Measurements from ENCODE around the gene NDUFS6.

The NDUFS6 gene

DNA sequence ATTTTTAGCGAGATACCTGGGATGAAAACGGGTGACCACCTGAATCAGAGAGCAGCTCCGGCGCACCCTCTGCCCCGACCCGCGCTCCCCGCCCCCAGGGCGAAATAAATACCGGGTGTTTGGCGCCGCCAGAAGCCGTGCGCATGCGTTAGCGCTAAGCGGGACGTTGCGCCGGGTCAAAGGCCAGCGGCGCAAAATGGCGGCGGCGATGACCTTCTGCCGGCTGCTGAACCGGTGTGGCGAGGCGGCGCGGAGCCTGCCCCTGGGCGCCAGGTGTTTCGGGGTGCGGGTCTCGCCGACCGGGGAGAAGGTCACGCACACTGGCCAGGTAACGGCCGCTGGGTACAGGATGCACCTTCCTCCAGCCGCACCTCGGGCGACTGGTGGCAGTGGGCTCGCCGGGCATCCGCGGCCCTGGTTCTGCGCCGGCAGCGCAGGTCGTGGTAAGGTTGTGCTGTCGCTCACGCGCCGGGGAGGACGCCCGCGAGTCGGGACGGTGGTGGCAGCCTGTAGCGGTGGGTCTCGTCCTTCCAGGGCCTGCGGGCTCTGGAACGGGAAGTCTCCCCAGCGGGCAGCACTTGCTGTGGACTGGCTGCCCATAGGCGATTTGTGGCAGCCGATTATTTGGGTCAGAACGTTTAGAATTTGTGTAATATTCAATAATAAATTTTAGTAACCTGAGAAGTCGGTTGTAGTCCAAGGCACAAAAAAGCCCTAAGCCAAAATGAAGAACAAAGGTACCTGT is at the start of gene NDUFS6:
NDUFS6 (plus strand) TSS at position 186 of the 745 bp plus-strand sequence; CDS start at position 197, 11 bp downstream.
- peak; percentile 95 for DNase-seq

DNA sequence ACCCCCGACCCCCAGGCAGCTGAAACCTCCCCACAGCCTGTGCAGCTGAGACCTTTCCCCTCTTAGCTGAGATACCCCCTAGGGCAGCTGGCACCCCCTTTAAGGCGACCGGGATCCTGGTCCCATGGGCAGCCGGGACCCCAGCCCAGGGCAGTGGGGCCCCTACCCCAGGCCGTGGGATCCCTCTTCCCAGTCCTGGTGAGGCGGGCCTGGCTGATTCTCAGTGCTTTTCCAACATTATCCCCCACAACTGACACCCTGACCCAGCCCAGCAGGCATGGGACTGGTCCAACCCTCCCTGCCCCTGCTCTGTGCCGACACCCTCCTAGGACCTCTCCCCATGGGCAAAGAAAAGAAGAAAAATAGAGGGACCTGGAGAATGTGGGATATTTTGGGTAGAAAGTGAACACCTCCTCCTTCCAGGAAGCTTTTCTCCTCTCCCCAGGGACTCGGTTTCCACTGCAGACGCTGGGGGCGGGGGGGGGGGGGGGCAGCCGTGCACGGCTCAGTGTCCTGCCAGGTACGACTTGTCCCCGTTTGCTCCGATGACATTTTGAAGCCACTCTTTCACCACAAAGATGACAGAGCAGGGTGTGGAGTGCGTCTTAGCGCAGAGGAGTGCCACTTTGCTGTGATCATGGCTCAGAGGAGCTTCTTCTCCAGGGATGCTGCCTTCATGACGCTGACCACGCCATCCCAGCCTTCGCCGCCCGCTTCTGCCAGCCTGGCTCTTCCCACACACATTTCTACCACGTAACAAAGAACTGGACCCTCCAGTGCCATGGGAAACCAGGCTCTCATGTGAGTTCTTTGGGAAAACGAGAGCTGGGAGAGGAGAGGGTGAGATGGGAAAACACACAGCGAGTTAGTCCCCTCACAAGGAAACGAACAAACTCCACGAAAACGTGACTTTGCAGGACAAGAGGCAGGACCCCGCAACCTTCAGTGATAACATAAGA is 49.1 kb upstream of the NDUFS6 start:
- DNase-seq: no peak

DNA sequence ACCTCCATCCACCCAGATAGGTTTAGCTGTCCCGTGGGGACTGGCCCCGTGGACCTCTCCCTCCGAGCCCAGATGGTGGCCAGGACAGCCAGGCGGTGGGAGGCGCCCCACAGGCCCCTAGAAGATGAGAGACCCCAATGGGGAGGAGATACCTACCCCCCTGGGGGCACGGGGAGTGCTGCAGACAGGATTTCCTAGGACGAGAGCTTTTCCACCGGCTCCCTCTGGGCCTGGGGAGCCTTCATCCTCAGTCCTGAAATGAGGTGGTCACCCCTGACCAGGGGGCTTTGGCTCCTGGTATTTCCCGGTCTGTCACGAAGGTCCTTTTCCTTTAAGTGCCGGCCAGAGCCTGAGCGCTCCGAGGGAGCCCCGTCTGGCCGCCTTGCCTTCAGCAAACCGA is 48.3 kb upstream of the NDUFS6 start:
- no peak for DNase-seq

DNA sequence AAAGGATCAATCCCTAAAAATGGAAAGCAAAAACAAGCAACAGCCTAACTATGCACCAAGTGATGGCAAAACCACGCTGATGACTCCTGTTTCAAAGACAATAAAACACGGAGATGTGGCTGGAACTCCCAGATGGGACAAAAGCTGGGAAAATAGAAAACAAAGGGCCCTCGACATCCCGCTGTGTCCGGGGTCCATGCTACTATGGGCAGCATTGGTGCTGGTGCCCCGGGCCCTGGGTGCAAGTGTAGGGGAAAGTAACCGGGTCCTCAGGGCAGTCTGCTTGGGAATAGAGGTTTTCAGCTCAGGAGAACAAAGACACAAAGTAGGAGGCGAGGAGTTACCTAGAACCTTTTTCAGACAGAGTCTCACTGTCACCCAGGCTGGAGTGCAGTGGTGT is 47.7 kb upstream of the NDUFS6 start:
- DNase-seq: no peak

DNA sequence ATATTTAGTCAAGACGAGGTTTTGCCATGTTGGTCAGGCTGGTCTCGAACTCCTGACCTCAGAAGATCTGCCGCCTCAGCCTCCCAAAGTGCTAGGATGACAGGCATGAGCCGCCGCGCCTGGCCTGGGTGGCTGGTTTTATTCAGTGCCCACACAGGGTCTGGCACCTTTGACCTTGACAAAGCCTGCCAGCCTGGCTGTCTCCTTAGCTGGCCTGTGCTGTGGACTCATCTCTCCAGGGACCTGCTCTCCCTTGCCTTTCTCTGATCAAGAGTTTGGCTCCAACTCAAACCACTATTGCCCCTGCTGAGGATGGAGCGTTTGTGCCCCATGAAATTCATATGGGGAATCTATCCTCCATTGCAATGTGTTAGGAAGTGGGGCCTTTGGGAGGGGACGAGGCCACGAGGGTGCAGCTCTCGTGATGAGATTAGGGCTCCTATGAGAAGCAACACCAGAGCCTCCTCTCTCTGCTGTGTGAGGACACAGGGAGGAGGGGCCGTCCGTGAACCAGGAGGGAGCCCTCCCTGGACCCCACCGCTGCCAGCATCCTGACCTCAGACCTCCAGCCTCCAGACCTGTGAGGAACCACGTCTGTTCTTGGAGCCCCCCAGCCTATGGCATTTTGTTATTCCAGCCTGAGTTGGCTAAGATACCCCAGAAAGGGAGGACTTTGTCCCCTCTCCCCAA is 46.5 kb upstream of the NDUFS6 start:
- no peak for DNase-seq

DNA sequence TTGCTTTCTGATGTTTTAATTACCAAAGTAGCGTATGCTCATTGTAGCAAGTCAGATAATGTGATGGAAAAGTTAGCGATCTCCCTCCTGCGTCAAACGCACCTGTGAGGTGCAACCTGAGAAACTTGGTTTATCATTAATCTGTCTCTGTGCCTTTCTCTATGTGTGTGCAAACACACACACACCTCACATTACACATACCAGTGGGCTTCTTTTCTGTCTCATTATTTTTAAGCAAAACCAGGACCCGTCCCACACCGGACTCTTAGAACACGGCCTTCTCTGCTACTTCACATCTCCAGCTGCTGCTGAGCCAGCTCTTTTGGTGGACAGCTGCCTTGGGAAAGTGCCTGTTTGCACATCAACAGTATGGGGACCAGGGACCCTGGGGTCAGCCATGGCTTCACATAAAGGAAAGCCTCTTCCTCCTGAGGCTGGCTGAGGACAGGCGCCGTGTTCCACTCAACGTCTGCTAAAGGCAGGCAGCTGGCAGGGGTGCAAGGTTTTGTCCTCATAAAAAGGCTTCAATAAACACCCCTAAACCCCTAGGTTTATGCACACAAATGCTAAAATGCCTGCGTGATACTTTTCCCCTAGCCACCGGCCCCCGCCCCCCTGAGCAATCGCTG is 45.8 kb upstream of the NDUFS6 start:
- DNase-seq: no peak

DNA sequence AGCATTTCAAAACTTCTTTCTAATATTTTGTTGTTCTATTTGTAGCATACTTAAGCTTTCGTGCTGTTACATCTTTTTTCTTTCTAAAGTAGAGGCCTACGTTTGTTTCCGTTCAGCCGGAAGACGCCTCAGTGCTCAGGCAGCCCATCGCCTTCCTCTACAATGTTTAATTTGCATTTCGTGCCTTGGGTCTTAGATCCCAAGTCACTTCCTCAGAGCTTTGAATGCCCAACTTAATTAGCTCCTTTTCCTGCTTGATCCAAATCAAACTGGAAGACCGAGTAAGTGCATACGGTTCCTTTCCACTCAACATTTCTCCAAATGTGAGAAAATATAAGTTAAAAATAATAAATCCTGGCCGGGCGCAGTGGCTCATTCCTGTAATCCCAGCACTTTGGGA is 44.7 kb upstream of the NDUFS6 start:
- DNase-seq: no peak

DNA sequence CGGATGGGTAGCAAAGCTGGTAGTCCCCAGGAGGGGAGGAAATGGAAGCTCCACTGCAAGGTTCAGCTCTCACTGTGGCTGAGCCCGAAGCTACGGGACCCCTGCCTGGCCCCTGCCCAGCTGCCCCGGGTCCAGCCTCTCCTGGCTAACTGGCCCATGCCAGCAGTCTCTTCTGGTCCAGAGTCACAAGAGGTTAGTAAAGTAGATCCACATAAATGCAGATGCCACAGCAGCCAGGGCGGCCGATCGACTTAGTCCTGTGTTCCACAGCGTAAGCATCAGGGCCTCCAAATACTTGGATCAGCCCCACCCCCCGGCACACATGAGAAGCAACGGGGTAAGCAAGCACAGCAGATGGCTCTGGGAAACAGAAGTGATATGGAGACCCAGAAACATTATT is 43.7 kb upstream of the NDUFS6 start:
- no peak for DNase-seq

DNA sequence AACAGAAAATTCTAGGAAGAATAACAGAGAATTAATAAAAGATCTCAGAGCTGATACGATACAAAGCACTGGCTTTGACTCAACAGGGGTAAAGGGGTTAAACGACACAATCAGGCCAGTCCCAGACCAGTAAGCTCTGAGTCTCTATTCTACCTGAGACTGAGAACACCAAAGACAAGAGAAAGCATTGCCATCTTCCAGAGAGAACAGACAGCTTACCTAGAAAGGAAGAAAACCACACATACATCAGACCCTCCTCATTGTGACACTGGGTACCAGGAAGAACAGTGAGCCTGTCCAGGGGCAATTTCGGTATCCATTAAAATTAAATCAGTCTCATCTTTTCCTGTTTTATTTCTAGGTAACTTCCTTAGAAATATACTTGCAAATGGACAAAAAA is 42.6 kb upstream of the NDUFS6 start:
- no peak for DNase-seq

DNA sequence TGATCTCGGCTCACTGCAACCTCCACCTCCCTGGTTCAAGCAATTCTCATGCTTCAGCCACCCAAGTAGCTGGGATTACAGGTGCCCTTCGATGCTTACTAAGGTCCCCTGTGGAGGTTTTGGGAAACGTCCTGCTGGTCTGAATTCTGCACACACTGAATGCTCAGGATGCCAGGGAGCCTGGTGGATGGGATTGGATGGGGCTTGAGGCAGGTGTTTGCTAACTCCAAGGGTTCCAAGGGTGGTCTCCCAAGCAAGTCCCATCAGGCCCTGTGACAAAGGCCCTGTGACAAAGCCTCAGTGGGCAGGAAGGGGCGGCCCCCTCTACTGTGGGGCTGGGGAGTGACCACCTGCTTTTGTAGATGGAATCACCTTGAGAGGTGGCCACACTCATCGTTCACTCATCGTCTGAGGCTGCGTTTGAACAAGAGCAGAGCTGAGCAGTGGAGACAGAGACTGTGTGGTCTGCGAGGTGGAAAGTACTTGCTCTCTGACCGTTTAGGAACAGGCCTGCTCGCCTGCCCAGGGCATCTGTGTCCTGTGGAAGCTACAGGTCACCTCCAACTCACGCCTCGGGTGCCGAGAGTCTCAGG is 41.7 kb upstream of the NDUFS6 start:
- no peak for DNase-seq

DNA sequence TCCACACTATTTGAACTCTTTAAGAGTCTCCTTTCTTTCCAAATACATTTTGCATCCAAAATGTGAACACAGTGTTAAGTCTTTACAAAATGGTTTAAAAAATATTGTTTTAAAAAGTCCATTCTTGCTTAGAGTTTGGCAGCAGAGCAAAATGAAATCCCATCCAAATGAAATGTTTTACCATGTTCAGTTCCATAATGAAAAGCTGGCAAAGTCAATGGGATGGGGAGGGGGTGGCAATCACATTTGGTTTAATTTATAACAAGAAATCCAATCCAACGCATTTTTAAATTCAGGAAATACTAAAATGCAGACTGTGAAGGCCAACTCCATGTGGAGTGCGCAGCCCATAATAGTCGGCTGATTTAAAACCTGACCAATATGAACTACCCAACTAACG is 41.0 kb upstream of the NDUFS6 start:
- no peak for DNase-seq

DNA sequence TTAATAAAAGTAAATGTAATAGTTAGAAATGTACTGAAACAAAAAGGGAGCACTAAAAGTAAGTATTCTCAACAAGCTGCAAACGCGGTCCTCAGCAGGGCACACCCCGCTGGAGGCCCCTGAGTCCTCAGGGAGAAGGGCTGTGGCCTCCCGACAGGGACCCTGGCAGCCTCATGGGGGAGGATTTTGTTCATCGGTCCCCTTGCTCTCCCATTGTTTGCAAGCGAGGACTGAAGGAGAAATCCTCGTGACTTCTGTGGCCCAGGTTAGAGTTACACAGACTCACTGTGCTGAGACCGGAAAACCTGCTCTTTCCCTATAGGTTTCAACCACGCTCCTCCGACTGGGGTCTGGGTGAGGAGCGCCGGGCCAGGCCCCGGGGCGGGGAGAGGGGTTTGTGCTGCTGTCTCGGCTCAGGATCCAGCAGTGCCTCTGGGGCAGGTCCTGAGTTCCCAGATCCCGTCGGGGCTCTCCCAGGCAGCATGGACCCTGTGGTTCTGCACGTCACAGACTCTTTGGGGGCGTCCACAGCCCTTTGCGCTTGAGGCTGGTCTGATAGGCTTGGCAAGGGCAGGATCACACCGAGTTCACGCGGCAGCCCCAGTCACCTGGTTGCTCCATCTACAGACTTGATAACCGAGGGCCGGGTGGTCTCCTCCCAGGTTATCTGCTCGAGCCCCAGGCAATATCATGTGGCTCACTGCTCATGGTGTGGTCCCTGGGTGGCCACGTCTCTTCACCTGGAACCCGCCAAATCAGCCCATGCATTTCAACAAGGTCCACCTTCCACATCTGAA is 40.4 kb upstream of the NDUFS6 start:
- no peak for DNase-seq

DNA sequence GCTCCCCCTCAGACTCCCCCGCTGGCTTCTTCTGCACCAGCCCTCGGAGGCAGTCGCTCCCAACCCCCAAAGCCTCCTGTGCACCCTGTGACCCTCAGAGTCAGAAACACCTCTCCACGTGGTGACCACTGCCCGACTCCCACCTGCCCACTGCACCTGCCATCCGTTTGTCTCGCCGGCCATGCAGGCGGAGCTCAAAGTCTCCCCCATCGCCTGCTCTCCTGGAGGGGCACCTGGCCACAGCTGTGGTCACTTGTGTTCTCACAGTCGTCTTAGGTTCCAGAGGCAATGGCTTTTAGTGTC is 39.8 kb upstream of the NDUFS6 start:
- DNase-seq: no peak

DNA sequence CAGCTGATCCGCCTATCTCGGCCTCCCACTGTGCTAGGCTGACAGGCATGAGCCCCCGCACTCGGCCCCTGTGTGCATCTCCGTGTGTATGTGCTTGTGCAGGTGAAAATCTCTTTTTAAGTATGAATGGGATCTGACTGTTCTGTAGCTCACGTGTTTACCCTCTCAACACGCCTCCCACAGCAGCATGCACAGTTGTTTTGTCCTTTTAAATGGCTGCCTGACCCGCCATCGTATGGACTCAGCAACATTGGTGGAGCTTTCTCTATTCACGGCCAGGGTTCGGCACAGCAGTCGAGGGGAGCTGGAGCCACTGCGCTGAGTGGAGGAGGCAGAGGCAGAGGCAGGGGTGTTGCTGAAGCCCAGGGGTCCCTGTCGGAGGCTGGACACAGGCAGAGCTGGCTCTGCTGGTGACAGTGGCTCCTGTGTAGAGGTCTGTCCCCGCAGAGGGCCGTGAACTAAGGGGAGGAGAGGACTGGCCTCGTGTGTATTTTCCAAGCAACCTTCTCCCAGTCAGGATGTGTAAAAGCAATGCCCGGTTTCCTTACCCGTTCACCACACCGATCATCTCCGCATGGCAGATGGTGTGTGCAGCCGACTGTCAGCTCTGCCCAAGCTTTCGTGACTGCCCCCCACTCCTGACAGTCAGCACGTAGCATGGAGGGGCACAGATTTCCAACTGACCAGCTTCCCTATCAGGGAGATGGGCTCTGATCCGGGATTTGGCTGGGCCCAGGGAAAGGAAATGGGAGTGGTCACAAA is 38.9 kb upstream of the NDUFS6 start:
- no peak for DNase-seq

DNA sequence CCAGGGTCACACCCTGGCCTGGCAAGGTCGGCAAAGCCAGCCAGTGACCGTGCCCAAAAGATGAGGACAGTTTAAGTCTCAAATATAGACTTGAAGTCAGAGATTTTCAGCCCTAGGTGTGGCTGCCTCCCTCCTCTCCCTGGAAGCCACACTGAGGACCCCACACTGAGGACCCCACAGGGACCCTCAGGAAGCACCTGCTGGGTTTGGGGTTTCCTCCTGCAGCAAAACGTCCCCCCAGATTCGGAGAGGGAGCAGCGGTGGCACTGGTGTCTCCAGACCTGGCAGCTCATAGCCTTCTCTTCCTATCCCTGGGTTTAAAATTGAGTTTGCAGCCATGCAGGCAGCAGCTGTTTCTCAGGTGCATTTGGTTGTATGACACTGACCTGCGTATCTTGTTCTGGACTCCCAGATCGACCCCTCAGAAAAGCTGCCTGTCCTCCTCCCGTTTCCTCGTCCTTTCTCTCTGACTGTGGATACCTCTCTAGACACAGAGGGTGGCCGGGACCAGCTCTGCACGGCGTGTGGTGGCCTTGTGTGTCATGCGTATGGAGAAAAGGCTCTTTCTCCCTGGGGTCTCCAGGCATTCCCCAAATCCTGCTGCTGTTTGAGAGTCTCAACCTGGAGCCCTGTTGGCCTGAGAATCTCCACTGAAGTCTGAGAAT is 38.2 kb upstream of the NDUFS6 start:
- DNase-seq: no peak

DNA sequence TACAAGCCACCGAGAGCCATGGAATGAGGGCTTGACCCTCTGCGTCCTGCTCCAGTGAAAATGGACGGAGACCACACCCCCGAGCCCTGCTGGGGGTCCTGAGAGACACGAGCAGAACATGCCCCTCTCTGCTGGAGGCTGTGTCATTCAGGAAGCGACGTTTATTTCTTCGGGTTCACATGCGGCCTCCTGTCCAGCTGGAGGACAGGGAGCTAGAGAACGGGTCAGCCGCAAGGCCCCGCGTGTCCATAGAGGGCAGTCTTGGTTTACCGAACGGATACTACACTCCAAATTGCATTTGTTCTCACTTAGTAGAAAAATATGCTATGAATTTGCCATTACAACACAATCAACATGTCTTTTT is 37.7 kb upstream of the NDUFS6 start:
- peak; percentile 58 for DNase-seq

DNA sequence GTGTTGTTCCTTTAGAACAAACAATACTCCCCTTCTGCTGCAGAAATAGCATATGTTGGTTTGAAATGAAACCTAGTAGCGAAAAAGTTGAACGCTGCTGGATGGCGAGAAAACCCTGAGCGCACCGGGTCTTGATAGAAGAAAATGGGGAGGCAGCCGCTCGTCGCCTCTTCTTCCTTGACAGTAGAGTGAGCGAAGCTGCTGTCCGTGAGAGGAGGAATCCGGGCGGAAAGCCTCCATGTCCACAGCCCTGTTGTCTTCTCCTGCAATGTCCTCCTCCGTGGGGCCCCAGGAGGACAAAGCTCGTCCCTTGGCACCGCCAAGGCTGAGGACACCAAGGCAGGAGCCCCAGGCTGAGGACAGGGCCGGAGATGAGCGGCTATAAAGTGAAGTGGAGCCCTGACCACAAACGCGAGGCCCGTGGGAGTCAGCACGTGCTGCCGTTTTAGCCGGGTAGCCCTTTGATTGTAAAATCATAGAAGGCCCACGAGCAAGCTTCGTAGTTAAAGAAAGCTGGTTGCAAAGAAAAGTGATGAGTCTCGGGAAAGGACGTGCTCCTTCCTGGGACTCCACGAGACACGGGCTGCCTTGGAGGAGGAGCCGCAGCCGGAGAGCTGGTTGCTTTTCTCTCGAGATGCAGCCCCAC is 37.1 kb upstream of the NDUFS6 start:
- DNase-seq: no peak

DNA sequence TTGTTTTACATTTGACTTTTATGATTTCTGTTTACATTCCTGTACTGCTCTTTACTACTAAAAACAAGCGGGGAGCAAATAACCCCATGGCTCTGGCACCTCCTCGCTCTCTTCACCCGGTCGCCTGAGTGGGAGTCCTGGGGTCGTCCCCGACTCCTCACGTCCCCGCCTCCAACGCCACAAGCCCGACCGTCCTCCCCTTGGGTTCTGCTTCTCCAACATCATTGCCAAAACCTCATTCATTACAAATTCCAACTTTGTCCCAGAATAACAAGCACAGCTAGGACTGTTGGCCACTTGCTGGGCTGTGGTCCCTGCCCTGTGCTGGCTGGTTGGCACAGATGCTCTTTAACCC is 36.6 kb upstream of the NDUFS6 start:
- no peak for DNase-seq

DNA sequence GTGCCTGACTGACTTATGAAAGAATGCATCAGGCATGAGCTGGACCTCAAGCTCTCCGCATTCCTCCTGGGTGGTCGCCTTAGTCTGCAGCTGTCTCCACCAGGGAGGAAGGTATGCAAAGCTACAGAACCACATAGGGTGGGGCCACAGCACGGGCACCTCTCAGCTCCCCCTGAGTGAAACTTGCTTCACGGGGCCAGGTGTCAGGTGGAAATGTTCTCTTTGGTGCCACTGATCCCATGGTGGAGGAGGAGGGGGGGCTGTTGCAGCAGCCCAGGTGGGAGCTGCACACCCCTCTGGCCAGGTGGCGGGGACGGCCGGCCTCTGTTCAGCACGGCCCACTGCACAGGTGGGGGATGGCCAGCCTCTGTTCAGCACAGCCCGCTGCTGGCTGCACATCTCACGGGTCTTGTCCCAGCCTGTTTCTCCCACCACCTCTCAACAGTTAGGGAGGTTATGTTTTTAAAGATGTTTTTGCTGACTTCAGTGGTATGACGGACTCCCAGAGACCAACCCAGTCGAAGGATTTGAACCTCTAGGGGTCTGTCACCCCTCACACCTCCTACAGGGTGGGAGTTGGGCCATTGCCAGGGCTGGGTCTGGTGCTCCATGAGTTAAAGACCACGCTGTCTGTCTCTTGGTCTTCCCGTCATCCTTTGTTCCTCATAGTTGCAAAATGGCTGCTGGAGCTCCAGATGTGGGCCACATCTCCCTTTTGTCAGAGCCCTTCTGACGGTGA is 35.9 kb upstream of the NDUFS6 start:
- peak; percentile 66 for DNase-seq

DNA sequence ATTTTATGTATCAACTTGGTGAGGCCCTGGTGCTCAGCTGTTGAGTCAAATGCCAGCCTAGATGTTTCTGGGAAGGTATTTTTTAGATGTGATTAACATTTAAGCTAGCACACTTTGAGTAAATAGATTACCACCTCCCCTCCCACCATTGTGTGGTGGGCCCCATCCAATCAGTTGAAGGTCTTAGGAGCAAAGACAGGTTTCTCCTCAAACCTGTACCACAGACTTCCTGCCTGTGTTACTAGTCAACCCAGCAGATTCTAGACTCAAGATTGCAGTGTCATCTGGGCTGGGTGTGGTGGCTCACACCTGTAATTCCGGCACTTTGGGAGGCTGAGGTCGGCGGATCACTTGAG is 35.3 kb upstream of the NDUFS6 start:
- peak; percentile 42 for DNase-seq
